NCI-H748 (cell line): ENCODE measurements around the gene ITPKB.
"Not testable (repeated sequence)": the region's sequence is repeated elsewhere in the genome, so short reads cannot be mapped to it uniquely, and the experiment has no call there.

Experiments
- DNase-seq: peaks from one replicate; lab custom pipeline; 2025; ENCODE audit not compliant: unreplicated experiment; lab: John Stamatoyannopoulos, UW

Gene ITPKB

DNA sequence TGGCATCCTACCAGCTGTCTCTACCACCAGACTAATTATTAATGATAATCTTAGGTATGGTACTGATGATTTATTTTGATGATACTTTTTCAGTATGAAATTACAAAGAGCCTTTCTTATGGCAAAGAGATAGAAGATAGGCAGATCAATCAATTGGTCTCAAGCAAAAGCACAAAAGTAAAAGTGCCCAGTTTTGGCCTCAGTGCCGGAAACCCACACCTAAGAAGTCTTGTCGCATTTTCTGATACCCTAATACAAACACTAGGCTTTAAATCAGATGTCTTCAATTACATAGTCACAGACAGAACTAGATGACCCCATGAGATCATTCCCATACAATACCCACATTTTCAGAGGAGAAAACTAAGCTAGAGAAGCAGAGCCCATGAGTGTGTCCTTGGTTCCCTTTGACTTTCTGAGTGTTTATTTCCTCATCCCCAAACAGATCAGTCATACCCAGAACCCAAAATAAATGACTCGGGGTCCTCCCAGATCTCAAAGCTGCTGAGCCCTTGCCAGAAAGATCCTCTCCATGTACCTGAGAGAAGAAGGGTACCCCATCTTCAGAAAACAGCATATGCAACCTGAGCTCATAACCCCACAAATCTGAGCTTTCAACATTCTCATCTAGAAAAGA lies 7.7 kb downstream of the ITPKB start:
- DNase-seq = no peak

- DNase-seq = no peak
Measured at GRCh38 chr1:226730836-226731235, 8.2 kb downstream of the ITPKB start.

- no peak for DNase-seq
Measured at GRCh38 chr1:226730071-226730470, 9.0 kb downstream of the ITPKB start.

DNA sequence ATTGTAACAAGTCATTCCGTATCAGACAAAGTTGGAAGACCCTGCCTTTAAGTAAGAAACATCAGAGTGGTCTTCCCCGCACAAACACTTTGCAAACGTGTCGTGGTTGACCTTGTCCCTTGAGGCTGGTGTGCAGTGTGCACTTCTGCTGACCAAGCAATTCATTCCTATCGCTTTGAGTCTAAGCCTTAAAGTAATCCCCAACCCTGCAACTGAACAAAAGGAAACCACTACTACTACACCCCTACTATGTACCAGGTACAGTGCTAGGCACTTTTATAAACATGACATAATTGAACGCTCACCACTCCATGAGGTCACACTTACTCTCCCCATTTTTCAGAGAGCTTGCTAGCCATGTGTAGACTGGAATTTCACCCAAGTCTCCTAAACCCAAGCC lies 10.6 kb downstream of the ITPKB start:
- DNase-seq = no peak

- DNase-seq = no peak
Measured at GRCh38 chr1:226725897-226726267, 13.2 kb downstream of the ITPKB start.

DNA sequence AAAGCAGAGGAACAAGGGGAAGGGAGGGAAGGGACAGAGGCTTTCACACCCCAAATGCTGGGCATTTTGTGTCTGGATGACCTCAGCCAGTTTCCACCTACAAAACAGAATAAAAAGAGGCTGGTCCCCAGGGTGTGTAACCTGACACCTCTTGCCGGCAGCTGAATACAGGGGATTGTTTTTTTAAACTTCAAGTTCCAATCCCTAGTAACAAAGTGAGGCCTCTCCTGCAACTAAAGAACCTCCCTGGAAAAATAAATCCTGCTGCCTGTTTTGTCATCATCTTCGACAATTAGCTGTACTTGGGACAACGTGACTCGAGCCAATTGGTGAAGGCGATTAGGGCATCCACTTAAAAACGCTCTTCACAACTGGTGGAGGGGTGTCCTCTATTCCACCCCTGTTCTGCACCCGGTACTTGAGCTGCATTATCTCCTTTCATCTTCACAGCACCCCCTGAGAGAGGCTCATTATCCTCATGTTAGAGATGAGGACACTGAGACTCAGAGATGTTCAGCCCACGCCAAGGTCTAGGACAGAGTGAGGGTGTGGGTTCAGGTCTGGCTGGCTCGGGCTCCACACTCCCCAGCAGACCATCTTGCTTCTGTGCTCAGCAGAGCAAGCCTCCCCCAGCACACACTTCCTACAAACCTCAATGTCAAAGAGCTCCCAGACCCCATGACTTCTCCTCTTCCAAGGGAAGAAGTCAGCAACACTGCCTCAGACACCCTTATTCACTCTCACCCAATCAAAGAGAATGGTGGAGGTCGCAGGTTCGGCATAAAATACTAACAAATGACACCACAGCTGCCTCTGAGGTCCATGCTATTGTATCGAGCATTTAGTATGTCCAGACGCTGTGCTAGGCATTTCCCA lies 15.2 kb downstream of the ITPKB start:
- peak; percentile 84 for DNase-seq

- peak; percentile 36 for DNase-seq
Measured at GRCh38 chr1:226722901-226723656, 16.0 kb downstream of the ITPKB start.

- peak; percentile 51 for DNase-seq
Measured at GRCh38 chr1:226722240-226722900, 16.7 kb downstream of the ITPKB start.

GRCh38 chr1:226720574-226720973 lies 18.5 kb downstream of the ITPKB start:
- DNase-seq = not testable (repeated sequence)

- DNase-seq = no peak
Measured at GRCh38 chr1:226719596-226720387, 19.3 kb downstream of the ITPKB start.

DNA sequence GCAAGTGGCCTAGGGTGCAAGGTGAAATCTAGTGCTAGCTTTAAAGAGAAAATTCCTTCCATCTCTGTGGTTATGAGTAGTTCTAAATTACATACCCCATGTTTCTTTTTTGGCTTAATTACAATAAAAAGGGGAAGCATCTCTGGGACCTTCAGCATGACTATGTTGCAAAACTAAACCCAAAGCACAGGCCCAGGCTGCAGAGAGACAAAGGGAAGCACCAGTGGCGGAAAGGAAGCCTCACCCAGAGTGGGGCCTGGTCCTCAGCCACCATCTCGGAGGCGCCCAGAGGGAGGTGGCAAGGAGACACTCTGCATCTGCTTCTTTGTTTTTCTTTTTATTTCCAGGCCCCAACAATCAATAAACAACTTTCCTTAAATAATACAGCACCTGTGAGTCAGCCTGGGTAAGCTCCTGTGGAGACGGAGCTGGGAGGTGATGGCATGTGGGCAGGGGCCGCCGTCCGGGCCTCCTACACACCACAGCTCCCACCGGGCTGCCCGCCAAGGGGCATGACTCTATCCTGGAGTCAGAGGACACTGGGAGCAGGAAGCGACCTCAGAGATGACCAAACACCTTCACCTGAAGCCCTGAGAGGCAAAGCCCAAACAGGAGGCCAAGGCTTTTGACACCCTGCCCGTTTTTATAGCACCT lies 21.7 kb downstream of the ITPKB start:
- DNase-seq = no peak

GRCh38 chr1:226716577-226716976 lies 22.5 kb downstream of the ITPKB start:
- DNase-seq = no peak

- no peak for DNase-seq
Measured at GRCh38 chr1:226714148-226714547, 24.9 kb downstream of the ITPKB start.

- DNase-seq = no peak
Measured at GRCh38 chr1:226712742-226713419, 26.2 kb downstream of the ITPKB start.

DNA sequence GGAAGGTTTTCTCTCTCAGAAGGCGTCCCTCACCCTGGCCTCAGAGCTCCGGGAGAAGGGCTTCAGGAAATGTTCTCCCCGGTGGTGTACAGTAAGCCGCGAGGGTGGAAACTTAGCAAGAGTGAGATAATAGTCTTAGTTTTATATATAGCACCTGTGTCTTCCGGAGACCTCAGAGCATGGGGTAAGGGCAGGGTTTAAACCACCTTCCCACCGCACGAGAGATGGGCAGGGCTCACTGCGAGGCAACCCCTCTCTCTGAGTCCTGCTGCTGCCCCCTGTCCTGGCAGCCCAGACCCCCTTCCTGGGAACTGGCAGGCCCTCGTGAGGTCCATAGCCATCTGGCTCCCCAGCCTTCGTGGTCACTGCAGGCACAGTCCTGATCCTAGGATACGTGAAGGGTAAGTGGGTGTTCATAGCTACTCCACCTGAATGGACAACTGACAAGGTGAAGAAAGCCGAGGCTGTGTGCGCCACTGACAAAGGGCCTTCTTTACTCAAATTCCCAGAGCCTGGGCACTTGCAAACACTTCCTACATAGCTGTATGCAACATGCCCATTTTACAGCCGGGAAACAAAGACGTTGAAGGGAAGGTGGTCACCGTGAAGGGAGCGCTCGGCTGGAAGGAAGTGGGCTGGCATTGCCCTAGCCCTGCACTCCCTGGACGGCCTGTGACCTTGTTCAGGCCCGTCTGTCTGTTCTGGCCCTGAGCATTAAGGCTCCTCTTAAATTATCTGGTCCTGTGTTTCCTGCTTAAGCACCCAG lies 26.9 kb downstream of the ITPKB start:
- DNase-seq = no peak

DNA sequence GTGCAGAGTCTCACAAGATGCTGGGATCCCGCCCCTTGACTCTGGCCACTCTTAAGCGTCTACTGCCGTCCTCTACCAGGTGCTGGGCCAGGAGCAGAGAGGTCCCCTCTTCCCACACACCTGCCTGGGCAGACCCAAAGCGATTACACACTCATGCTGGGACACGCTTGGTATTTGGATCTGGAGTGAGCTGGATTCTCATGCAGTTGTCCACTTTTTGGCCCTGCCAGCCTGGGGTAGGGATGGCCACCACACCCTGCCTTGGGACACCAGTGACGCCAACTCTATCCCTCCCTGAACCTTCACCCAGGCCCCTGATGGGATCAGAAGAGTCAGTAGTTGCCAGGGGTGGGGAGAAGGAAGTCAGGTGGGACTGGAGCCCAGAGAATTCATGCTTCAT lies 28.6 kb downstream of the ITPKB start:
- no peak for DNase-seq

- no peak for DNase-seq
Measured at GRCh38 chr1:226709953-226710352, 29.1 kb downstream of the ITPKB start.

- DNase-seq = no peak
Measured at GRCh38 chr1:226708967-226709396, 30.1 kb downstream of the ITPKB start.

DNA sequence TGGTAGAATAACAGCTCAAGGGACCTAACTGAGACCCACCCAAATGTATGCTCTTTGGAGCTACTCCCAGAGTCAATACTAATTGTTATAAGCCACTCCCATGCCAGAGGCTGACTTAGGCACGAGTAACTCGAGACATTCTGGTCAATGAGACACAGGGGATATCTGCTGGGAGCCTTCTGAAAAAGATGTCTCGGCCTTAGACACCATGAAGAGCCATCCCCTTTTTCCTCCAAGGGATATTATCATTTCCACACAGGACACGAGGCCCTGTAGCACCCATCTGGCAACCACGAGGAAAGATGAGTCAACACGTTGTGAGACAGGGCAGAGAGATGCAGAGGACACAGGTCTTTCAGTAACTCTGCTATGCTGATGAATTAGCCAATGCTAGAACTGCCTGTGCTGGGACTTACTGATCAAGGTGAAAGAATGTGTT lies 30.7 kb downstream of the ITPKB start:
- peak; percentile 54 for DNase-seq
